ENCODE results near the gene AP1S1.

DNA sequence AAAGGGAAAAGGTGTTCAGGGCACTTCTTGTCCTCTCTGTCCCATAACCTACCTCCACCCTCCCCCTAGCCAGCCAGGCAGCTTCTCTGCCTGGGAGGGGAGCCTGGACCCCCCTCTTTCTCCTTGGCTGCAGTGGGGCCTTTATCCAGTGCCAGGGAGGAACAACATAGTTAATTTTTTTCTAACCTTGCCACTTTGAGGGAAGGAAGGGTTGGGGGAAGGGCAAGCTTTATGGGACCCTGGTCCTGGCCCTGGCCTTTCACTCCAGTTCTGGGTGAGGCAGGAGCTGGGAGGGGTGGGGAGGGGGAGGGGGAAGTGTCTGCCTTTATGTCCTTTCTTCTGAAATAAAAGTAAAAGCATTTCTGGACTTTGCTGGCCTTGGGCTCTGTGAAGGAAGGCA lies 6.6 kb downstream of the AP1S1 start:
- TF ChIP-seq, protein P1, sequence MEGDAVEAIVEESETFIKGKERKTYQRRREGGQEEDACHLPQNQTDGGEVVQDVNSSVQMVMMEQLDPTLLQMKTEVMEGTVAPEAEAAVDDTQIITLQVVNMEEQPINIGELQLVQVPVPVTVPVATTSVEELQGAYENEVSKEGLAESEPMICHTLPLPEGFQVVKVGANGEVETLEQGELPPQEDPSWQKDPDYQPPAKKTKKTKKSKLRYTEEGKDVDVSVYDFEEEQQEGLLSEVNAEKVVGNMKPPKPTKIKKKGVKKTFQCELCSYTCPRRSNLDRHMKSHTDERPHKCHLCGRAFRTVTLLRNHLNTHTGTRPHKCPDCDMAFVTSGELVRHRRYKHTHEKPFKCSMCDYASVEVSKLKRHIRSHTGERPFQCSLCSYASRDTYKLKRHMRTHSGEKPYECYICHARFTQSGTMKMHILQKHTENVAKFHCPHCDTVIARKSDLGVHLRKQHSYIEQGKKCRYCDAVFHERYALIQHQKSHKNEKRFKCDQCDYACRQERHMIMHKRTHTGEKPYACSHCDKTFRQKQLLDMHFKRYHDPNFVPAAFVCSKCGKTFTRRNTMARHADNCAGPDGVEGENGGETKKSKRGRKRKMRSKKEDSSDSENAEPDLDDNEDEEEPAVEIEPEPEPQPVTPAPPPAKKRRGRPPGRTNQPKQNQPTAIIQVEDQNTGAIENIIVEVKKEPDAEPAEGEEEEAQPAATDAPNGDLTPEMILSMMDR (IDR thresholded peaks at IDR 0.05): no peak
- TF ChIP-seq POLR2A (IDR thresholded peaks at IDR 0.05; ENCODE audit: low read depth) (no peak), EP300 (IDR thresholded peaks at IDR 0.05) (no peak), POLR2AphosphoS5 (IDR thresholded peaks at IDR 0.05) (no peak)

Data from esophagus muscularis mucosa (tissue), 4 donors.